GM19463 (cell line): ENCODE measurements around the gene HAND1.

Experiments used
- ATAC-seq: cut with Tn5 transposase; IDR thresholded peaks from one replicate; pipeline ENCODE4 v1.9.1; 2021; ENCODE audit warnings: mild to moderate bottlenecking, moderate library complexity; ENCODE audit not compliant: unreplicated experiment

The HAND1 gene

GRCh38 chr5:154506049-154506715 is 28.2 kb upstream of the HAND1 start:
- ATAC-seq = no peak

GRCh38 chr5:154505567-154505966 is 27.5 kb upstream of the HAND1 start:
- ATAC-seq = no peak

GRCh38 chr5:154503698-154504039 is 25.6 kb upstream of the HAND1 start:
- ATAC-seq = no peak

GRCh38 chr5:154502180-154502579 is 24.2 kb upstream of the HAND1 start:
- ATAC-seq = no peak

DNA sequence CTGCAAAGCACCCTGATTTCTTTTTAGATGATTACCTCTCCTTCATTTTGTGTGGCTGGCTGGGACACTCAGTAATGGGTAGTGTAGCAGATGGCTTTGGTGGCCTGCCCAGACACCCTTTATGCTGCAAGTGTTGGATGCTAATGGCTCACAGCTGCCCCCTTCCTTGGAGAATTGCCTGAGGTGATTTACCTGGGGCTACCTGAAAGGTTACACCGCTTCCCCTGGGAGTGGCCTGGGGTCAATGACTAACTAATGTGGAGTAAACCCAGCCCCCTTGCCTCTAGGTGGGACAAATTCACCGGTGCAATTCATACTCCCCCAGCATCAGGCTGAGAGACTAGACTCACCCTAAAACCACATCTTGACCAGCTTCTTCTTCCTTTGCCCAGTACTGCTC is 23.5 kb upstream of the HAND1 start:
- no peak for ATAC-seq

DNA sequence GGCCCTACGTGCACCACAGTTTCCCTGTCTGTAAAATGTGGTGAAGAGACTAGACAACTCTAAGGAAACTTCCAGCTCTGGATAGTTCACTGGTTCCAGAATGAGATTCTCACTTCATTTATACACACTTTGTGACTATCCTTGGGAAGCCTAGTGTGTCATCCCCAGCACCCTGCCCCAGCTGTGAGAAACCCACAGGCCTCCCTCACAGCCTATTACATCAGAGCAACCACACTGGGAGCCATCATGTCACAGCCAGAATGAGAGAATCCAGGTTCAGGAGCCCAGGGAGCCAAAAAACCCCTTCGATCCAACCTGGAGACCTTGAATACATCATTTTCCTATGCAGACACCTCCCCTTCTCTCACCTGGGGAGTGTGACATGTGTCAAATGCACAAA is 21.0 kb upstream of the HAND1 start:
- no peak for ATAC-seq

DNA sequence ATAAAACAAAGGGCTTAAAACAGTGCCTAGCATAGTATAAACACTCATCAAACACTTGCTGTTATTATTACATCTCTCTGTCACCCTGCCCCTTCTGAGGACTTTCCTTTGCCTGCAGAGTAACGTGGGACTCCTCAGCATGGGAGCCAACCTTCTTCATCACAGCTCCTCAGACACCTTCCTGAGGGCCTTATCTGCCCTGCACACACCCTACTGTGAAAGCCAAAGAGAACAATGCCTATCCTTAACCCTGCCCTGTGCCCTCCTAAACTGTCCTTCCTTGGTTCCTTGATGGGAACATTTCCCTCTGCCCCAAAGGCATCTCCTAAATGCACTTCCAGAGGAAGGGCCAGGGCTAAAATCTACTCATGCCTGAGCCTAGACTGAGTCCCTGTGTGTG is 20.6 kb upstream of the HAND1 start:
- no peak for ATAC-seq

- ATAC-seq = no peak
These were observed 16.0 kb upstream of the HAND1 start for GRCh38 chr5:154494036-154494435.

GRCh38 chr5:154493274-154493673 is 15.2 kb upstream of the HAND1 start:
- no peak for ATAC-seq

- ATAC-seq = no peak
These were observed 13.9 kb upstream of the HAND1 start for GRCh38 chr5:154491941-154492340.

- ATAC-seq = peak; percentile 96
These were observed 9.5 kb upstream of the HAND1 start for GRCh38 chr5:154487541-154487940.

DNA sequence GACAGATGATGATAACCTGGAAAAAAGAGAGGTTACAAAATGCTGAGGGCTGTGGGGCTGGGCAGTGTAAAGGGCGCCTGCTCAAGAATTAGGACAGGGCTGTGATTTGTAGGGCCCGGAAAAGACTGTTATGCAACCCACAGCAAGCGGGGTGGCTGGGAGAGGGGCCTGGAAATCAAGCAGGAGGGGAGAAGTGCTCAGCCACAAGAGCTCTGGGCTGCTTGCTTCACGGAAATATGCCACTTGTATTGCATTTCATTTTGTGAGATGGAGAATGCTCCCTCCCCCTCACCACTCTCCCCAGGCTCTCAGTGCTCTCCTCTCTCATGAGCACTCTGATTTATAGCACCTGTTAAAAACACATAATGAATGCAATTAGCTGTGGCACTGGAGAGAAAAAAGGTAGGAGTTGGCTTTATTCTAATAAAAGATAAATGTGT is 8.4 kb upstream of the HAND1 start:
- ATAC-seq = no peak

DNA sequence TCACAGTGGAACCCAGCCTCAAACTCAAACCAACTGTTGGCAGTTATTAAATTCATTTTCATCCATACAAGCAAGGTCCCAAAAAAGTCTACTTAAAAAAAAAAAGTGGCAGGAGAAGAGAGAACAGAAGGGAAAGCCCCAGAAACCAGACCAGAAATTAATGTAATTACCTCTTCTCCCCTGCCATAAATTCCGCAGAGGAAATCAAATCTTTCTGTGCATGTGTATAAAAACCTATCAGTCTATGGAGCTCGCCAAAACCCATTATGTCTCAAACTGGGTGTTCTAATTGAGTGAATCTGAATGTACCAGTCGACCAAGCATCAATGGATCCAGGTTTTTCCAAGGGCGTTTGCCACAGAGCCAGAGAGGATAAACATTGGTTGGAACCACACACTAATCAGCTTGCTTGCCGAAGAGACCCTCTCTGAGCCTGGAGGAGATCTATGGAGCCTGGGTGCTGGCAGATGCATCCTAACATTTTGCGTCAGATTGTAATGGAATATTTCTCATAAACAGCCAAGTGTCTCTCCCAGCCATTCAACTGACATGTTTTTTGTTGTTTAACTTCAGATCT is 7.9 kb upstream of the HAND1 start:
- ATAC-seq = no peak

- ATAC-seq = no peak
These were observed 7.1 kb upstream of the HAND1 start for GRCh38 chr5:154485096-154485491.

- no peak for ATAC-seq
These were observed 6.5 kb upstream of the HAND1 start for GRCh38 chr5:154484393-154485095.

DNA sequence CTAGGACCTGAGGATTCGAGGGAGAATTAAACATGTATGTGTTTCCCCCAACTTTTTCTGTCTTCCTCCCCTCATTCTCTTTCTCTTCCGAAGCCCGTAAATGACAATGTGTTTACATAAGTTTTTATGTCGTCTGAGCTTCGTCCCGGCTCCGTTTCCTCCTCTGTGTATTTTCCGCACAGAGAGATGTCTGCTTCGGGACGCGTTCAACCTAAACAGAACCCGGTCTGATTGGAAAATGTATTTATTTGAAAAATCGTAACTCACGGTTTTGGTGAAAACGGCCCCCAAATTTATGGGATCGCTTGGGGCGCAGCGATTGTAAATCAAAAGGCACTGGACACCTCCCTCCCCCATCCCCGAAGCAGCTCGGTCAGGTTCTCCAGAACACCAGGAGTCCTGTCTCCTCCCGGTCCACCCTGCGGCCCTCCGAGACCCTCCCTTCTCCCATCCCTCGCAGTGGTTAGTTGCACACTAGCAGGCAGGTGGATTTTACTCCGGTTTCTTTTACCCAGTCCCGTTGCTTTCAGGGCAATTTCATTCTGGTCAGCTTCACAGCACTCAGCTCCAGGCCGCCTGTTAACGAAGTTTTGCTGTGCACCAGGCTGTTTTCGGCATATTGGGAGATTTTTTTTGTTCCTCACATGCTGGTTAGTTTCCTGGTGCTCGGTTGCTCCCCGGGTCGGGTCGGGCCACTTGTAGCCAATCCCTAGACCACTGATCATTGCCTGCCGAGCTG is 5.8 kb upstream of the HAND1 start:
- ATAC-seq = no peak

DNA sequence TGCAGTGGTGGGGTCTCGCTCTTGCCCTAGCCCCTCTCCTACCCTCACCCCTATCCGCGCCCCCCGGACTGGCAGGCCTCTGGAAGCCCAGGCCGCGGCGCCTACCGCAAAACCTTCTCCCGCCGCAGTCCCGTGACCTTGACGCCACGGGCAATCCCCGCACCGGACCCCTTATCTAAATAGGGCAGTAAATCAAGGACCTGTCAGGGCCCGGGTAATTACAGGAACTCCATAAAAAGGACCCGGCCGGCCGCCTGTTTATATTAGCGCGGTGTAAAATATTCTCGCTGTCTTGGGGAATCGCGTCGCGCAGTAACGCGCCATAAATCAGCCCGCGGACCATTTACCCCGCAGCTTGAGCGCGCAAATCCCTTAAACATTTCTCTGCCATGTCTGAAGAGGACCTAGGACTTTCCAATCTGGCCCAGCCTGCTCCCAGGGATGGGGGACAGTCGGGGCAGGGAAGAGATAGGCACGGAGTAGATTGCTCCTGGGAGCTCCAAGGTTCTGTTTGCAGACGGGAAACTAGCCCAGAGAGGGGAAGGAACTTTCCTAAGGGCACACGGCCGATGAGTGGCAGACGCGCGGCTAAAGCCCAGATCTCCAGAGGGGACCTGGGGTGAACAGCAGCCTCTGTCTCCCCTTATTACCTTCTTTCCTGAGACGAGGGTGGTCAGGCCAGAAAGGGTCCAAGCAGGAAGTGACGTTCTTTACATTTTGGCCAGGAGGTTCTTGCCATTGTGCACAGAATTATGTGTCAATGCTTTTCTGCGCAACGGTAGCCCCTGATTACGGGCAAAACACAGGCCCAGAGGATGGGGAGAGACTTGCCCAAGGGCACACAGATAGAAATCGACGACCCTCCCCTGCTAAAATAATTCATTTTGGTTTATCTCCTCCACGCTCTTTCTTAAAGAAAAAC is 4.8 kb upstream of the HAND1 start:
- ATAC-seq = no peak

DNA sequence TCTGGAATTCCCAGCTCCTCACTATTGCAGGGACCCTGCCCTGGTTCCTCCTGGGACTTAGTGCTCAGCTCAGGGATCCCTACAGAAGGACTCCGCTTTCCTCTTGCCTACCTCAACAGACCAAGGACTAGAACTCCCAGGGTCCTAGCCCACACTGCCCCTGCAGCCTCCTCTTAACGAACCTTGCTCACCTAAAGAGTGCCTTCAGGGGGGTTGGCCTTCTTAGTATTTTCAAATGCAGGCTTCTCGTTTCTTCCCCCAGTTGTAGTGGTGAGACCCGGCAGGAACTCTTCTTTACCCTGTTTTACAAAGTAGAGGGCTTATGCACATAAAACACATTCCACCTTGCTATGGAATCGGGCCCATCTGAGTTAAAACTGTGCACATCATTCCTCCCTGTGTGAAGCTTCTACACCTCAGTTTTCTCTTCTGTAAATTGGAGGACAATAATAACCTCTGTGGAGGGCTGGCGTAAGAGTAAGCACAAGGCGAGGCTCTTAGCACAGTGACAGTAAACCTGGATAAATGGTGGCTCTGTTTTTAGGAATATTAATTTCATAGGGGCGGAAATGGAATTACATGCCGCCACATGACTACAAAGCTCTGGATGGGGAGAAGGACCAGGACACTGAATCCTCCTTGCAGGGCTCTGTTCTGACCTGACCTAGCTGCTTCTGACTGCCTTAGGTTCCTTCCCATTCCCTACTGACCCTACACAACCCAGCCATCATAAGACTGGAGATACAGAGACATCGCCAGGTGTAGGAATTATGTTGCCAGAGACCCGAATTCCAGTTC is 3.8 kb upstream of the HAND1 start:
- no peak for ATAC-seq

DNA sequence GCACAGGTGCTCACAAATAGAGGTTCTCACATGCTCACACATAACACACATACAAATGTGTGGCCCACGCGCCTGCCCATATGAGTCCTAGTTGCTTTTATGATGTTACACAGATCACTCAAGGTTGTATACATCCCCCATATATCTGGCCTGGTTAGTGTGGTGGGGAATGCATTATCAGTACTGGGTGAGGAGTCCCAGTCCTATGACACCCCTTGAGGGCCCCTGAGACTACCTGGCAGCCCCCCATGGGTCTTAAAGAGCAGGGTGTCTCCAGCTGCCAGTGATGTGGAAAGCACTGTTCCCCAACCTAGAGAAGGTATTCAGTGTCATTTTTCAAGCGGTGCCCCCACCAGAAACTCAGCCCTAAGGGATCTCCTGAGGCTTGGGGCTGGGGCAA is 2.8 kb upstream of the HAND1 start:
- ATAC-seq = no peak
